Activated naive CD4-positive, alpha-beta T cell treated with anti-CD3 and anti-CD28 coated beads, Interleukin-2, amount 50 U/mL, for 16 hours (primary cell): ENCODE measurements around the gene KCNMA1.

Source experiments
- DNase-seq: peaks from one replicate; pipeline ENCODE4 v3.0.0-alpha.2; 2020

KCNMA1 gene

GRCh38 chr10:77504196-77504872, 133.3 kb downstream of the KCNMA1 start:
- DNase-seq, result no peak

GRCh38 chr10:77501846-77502261, 135.8 kb downstream of the KCNMA1 start:
- DNase-seq, result no peak

- DNase-seq, result no peak
Observed at GRCh38 chr10:77501152-77501845, 136.3 kb downstream of the KCNMA1 start.

GRCh38 chr10:77500754-77501151, 136.9 kb downstream of the KCNMA1 start:
- no peak for DNase-seq

GRCh38 chr10:77498829-77499228, 138.8 kb downstream of the KCNMA1 start:
- DNase-seq, result no peak

- no peak for DNase-seq
Observed at GRCh38 chr10:77498210-77498609, 139.4 kb downstream of the KCNMA1 start.

- DNase-seq, result no peak
Observed at GRCh38 chr10:77497748-77498147, 139.9 kb downstream of the KCNMA1 start.

GRCh38 chr10:77496941-77497420, 140.6 kb downstream of the KCNMA1 start:
- no peak for DNase-seq

- DNase-seq, result no peak
Observed at GRCh38 chr10:77494756-77495541, 142.7 kb downstream of the KCNMA1 start.

GRCh38 chr10:77494327-77494726, 143.3 kb downstream of the KCNMA1 start:
- no peak for DNase-seq

GRCh38 chr10:77493851-77494261, 143.8 kb downstream of the KCNMA1 start:
- no peak for DNase-seq

- no peak for DNase-seq
Observed at GRCh38 chr10:77493239-77493806, 144.3 kb downstream of the KCNMA1 start.

GRCh38 chr10:77492368-77492994, 145.1 kb downstream of the KCNMA1 start:
- no peak for DNase-seq

GRCh38 chr10:77490534-77491314, 146.9 kb downstream of the KCNMA1 start:
- no peak for DNase-seq

- no peak for DNase-seq
Observed at GRCh38 chr10:77486517-77486916, 151.1 kb downstream of the KCNMA1 start.

- no peak for DNase-seq
Observed at GRCh38 chr10:77485847-77486246, 151.8 kb downstream of the KCNMA1 start.

- DNase-seq, result no peak
Observed at GRCh38 chr10:77482072-77482471, 155.5 kb downstream of the KCNMA1 start.

GRCh38 chr10:77479586-77479985, 158.0 kb downstream of the KCNMA1 start:
- no peak for DNase-seq

- no peak for DNase-seq
Observed at GRCh38 chr10:77478962-77479359, 158.6 kb downstream of the KCNMA1 start.

GRCh38 chr10:77478247-77478961, 159.2 kb downstream of the KCNMA1 start:
- no peak for DNase-seq

GRCh38 chr10:77475522-77475921, 162.1 kb downstream of the KCNMA1 start:
- DNase-seq, result no peak
